ENCODE data around the gene ADAMTSL3. TPM values are rescaled to one million over a fixed set of nuclear protein-coding genes. Genes with fewer than 3 reads are reported as not detected.

ADAMTSL3 gene
- 1 to 10 TPM; 2.7 to 5.4 (median 3.8) TPM for polyA plus RNA-seq (ENCODE audit: insufficient read length in 4 of 4)

GRCh38 chr15:83653639-83654378 is at the start of gene ADAMTSL3:
Gene ADAMTSL3, plus strand, starts transcription at chr15:83654123. Its CDS starts 1,639 bp downstream, at chr15:83655762.
- DNase-seq (ENCODE audit: low read depth in 4 of 4, low spot score in 2 of 4) = peak in 1 of 4 donors; percentile 44

- DNase-seq (ENCODE audit: low read depth in 4 of 4, low spot score in 2 of 4) = no peak
Observed at GRCh38 chr15:83604549-83604948, 49.4 kb upstream of the ADAMTSL3 start.

- no peak for DNase-seq (ENCODE audit: low read depth in 4 of 4, low spot score in 2 of 4)
Observed at GRCh38 chr15:83605111-83605945, 48.6 kb upstream of the ADAMTSL3 start.

GRCh38 chr15:83610132-83610531 is 43.8 kb upstream of the ADAMTSL3 start:
- no peak for DNase-seq (ENCODE audit: low read depth in 4 of 4, low spot score in 2 of 4)

GRCh38 chr15:83610901-83611685 is 42.8 kb upstream of the ADAMTSL3 start:
- DNase-seq (ENCODE audit: low read depth in 4 of 4, low spot score in 2 of 4) = no peak

- DNase-seq (ENCODE audit: low read depth in 4 of 4, low spot score in 2 of 4) = no peak
Observed at GRCh38 chr15:83612226-83612625, 41.7 kb upstream of the ADAMTSL3 start.

- DNase-seq (ENCODE audit: low read depth in 4 of 4, low spot score in 2 of 4) = no peak
Observed at GRCh38 chr15:83612898-83613635, 40.9 kb upstream of the ADAMTSL3 start.

GRCh38 chr15:83613714-83614113 is 40.2 kb upstream of the ADAMTSL3 start:
- no peak for DNase-seq (ENCODE audit: low read depth in 4 of 4, low spot score in 2 of 4)

- DNase-seq (ENCODE audit: low read depth in 4 of 4, low spot score in 2 of 4) = no peak
Observed at GRCh38 chr15:83616840-83617239, 37.1 kb upstream of the ADAMTSL3 start.

GRCh38 chr15:83626171-83626802 is 27.6 kb upstream of the ADAMTSL3 start:
- no peak for DNase-seq (ENCODE audit: low read depth in 4 of 4, low spot score in 2 of 4)

GRCh38 chr15:83631534-83631933 is 22.4 kb upstream of the ADAMTSL3 start:
- no peak for DNase-seq (ENCODE audit: low read depth in 4 of 4, low spot score in 2 of 4)

GRCh38 chr15:83643201-83643600 is 10.7 kb upstream of the ADAMTSL3 start:
- DNase-seq (ENCODE audit: low read depth in 4 of 4, low spot score in 2 of 4) = no peak

- DNase-seq (ENCODE audit: low read depth in 4 of 4, low spot score in 2 of 4) = no peak
Observed at GRCh38 chr15:83644439-83644838, 9.5 kb upstream of the ADAMTSL3 start.

- no peak for DNase-seq (ENCODE audit: low read depth in 4 of 4, low spot score in 2 of 4)
Observed at GRCh38 chr15:83650831-83651230, 3.1 kb upstream of the ADAMTSL3 start.

- DNase-seq (ENCODE audit: low read depth in 4 of 4, low spot score in 2 of 4) = no peak
Observed at GRCh38 chr15:83651541-83651940, 2.4 kb upstream of the ADAMTSL3 start.

- no peak for DNase-seq (ENCODE audit: low read depth in 4 of 4, low spot score in 2 of 4)
Observed at GRCh38 chr15:83652626-83653204, 1.2 kb upstream of the ADAMTSL3 start.

GRCh38 chr15:83653288-83653638 is 660 bp upstream of the ADAMTSL3 start:
- DNase-seq (ENCODE audit: low read depth in 4 of 4, low spot score in 2 of 4) = no peak

- peak in 1 of 4 donors; percentile 4 for DNase-seq (ENCODE audit: low read depth in 4 of 4, low spot score in 2 of 4)
Observed at GRCh38 chr15:83654379-83655236, 685 bp downstream of the ADAMTSL3 start.

GRCh38 chr15:83655237-83655616 is 1.3 kb downstream of the ADAMTSL3 start:
- DNase-seq (ENCODE audit: low read depth in 4 of 4, low spot score in 2 of 4) = no peak
